ENCODE data around the gene TRMT13.

DNA sequence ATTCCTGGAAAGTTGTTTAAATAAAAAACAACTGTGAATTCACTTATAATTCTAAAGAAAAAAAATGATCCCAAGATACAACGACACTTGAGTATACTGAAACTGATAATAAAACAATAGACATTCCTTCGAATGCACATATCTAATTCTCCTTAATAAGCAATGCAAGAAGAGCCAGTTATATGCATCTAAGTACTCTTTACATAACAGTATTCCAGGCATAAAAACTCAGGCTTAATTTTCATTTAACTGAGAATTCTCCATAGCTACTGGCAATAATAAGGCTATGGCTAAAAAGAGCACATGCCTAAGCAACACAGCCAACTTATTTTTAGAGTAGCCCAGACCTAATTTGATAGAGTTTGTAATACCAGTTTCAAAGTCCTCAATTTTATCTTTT, 31.4 kb upstream of the TRMT13 start:
- no peak for TF ChIP-seq JUND (IDR thresholded peaks at IDR 0.05; ENCODE audit: borderline replicate concordance, low read depth, low read length)
- no peak for TF ChIP-seq JUND (tag; IDR thresholded peaks at IDR 0.05; ENCODE audit: borderline replicate concordance, low read depth, low read length)
- TF ChIP-seq FOXK2 (conservative IDR thresholded peaks at IDR 0.05 in 1 of 2, IDR thresholded peaks at IDR 0.05 in 1 of 2; ENCODE audit: low read depth in 2 of 2) = no peak
- no peak for TF ChIP-seq RFX5 (IDR thresholded peaks at IDR 0.05; ENCODE audit: low read depth, low read length)
- TF ChIP-seq CTCF (IDR thresholded peaks at IDR 0.05 in 2 of 3, conservative IDR thresholded peaks at IDR 0.05 in 1 of 3; ENCODE audit: insufficient read depth in 2 of 3, low read depth in 1 of 3, low read length in 3 of 3) = no peak
- TF ChIP-seq THRA (IDR thresholded peaks at IDR 0.05) = no peak
- TF ChIP-seq TBL1XR1 (IDR thresholded peaks at IDR 0.05; ENCODE audit: low read length in 2 of 2) = no peak
- TF ChIP-seq SMAD3 (CRISPR knock-in tag; conservative IDR thresholded peaks at IDR 0.05) = no peak

All from K562 (cell line).